Activated naive CD4-positive, alpha-beta T cell treated with anti-CD3 and anti-CD28 coated beads, Interleukin-2, amount 50 U/mL, for 24 hours (primary cell): ENCODE data around the gene MIGA1.

Experiments used
- H3K27ac Mint-ChIP-seq: one replicate; pipeline ENCODE4 v1.8.0; 2021; ENCODE audit warnings: mild to moderate bottlenecking, mixed read lengths
- H3K27me3 Mint-ChIP-seq: one replicate; pipeline ENCODE4 v1.8.0; 2021; ENCODE audit warnings: mixed read lengths
- H3K36me3 Mint-ChIP-seq: one replicate; pipeline ENCODE4 v1.8.0; 2021; ENCODE audit warnings: mixed read lengths
- H3K4me1 Mint-ChIP-seq: one replicate; pipeline ENCODE4 v1.8.0; 2021; ENCODE audit warnings: mixed read lengths
- H3K4me3 Mint-ChIP-seq: one replicate; pipeline ENCODE4 v1.8.0; 2021; ENCODE audit warnings: mild to moderate bottlenecking, mixed read lengths
- H3K9me3 Mint-ChIP-seq: one replicate; pipeline ENCODE4 v1.8.0; 2021; ENCODE audit warnings: mixed read lengths

Gene MIGA1

GRCh38 chr1:77859248-77859647, 79.8 kb downstream of the MIGA1 start:
- Mint-ChIP-seq H3K4me3 (no peak overlapping the region), H3K36me3 (peaks cover 42% of the 10 kb centered on the region), H3K27me3 (no peaks in the 10 kb centered on the region), H3K27ac (no peak overlapping the region), H3K4me1 (peaks cover 21% of the 10 kb centered on the region), H3K9me3 (peaks cover 15% of the 10 kb centered on the region)

GRCh38 chr1:77866296-77866695, 86.8 kb downstream of the MIGA1 start:
- H3K4me1 Mint-ChIP-seq: no peaks in the 10 kb centered on the region
- H3K27me3 Mint-ChIP-seq: no peaks in the 10 kb centered on the region
- H3K36me3 Mint-ChIP-seq: peaks cover 21% of the 10 kb centered on the region

GRCh38 chr1:77872645-77873044, 93.2 kb downstream of the MIGA1 start:
- no peak overlapping the region for H3K27ac Mint-ChIP-seq
- no peak overlapping the region for H3K4me3 Mint-ChIP-seq

More at GRCh38 chr1:77866296-77866695, 86.8 kb downstream of the MIGA1 start:
- H3K9me3 Mint-ChIP-seq: no peaks in the 10 kb centered on the region
- no peak overlapping the region for H3K4me3 Mint-ChIP-seq
- no peak overlapping the region for H3K27ac Mint-ChIP-seq

GRCh38 chr1:77873461-77873860, 94.0 kb downstream of the MIGA1 start:
- Mint-ChIP-seq H3K4me3 (no peak overlapping the region), H3K27ac (no peak overlapping the region), H3K4me1 (no peaks in the 10 kb centered on the region), H3K36me3 (peaks cover 12% of the 10 kb centered on the region), H3K9me3 (no peaks in the 10 kb centered on the region), H3K27me3 (no peaks in the 10 kb centered on the region)

More at GRCh38 chr1:77872645-77873044, 93.2 kb downstream of the MIGA1 start:
- peaks cover 11% of the 10 kb centered on the region for H3K36me3 Mint-ChIP-seq
- H3K9me3 Mint-ChIP-seq: no peaks in the 10 kb centered on the region
- H3K27me3 Mint-ChIP-seq: no peaks in the 10 kb centered on the region
- H3K4me1 Mint-ChIP-seq: no peaks in the 10 kb centered on the region

- Mint-ChIP-seq H3K27me3 (no peaks in the 10 kb centered on the region), H3K4me3 (no peak overlapping the region), H3K4me1 (no peaks in the 10 kb centered on the region), H3K9me3 (no peaks in the 10 kb centered on the region), H3K27ac (no peak overlapping the region), H3K36me3 (peaks cover 8% of the 10 kb centered on the region)
Observed at GRCh38 chr1:77874804-77875445, 95.5 kb downstream of the MIGA1 start.

- Mint-ChIP-seq H3K9me3 (no peaks in the 10 kb centered on the region), H3K27ac (no peak overlapping the region), H3K4me1 (peaks cover 6% of the 10 kb centered on the region), H3K4me3 (no peak overlapping the region), H3K27me3 (no peaks in the 10 kb centered on the region), H3K36me3 (peaks cover 8% of the 10 kb centered on the region)
Observed at GRCh38 chr1:77876884-77877283, 97.4 kb downstream of the MIGA1 start.

GRCh38 chr1:77881061-77881460, 101.6 kb downstream of the MIGA1 start:
- H3K27me3 Mint-ChIP-seq: peaks cover 4% of the 10 kb centered on the region
- H3K4me3 Mint-ChIP-seq: no peak overlapping the region
- H3K9me3 Mint-ChIP-seq: no peaks in the 10 kb centered on the region
- H3K36me3 Mint-ChIP-seq: peaks cover 11% of the 10 kb centered on the region
- peaks cover 6% of the 10 kb centered on the region for H3K4me1 Mint-ChIP-seq
- H3K27ac Mint-ChIP-seq: peak overlapping the region; percentile 20

GRCh38 chr1:77882411-77882810, 103.0 kb downstream of the MIGA1 start:
- peaks cover 14% of the 10 kb centered on the region for H3K36me3 Mint-ChIP-seq

GRCh38 chr1:77888081-77888780, 108.8 kb downstream of the MIGA1 start, which contains the start of gene NEXN:
Gene NEXN, plus strand, starts transcription at chr1:77888624. Its CDS starts 27,483 bp downstream, at chr1:77916107.
- Mint-ChIP-seq H3K27ac (no peak within 1 kb of the TSS), H3K36me3 (peaks cover 11% of the 10 kb centered on the region)

More at GRCh38 chr1:77882411-77882810, 103.0 kb downstream of the MIGA1 start:
- H3K4me1 Mint-ChIP-seq: peaks cover 6% of the 10 kb centered on the region
- H3K27me3 Mint-ChIP-seq: peaks cover 7% of the 10 kb centered on the region
- no peak overlapping the region for H3K4me3 Mint-ChIP-seq
- H3K9me3 Mint-ChIP-seq: no peaks in the 10 kb centered on the region
- no peak overlapping the region for H3K27ac Mint-ChIP-seq

GRCh38 chr1:77888781-77889642, 109.6 kb downstream of the MIGA1 start:
- Mint-ChIP-seq H3K4me3 (peak overlapping the region; percentile 79), H3K27me3 (peaks cover 12% of the 10 kb centered on the region), H3K4me1 (peaks cover 10% of the 10 kb centered on the region), H3K36me3 (peaks cover 10% of the 10 kb centered on the region), H3K9me3 (no peaks in the 10 kb centered on the region), H3K27ac (no peak overlapping the region)

More at GRCh38 chr1:77888081-77888780, 108.8 kb downstream of the MIGA1 start, which contains the start of gene NEXN:
- Mint-ChIP-seq H3K4me3 (peak within 1 kb of the TSS; percentile 79), H3K9me3 (no peaks in the 10 kb centered on the region), H3K27me3 (peaks cover 12% of the 10 kb centered on the region), H3K4me1 (peaks cover 10% of the 10 kb centered on the region)

GRCh38 chr1:77889671-77890070, 110.2 kb downstream of the MIGA1 start:
- H3K27me3 Mint-ChIP-seq: peaks cover 12% of the 10 kb centered on the region
- peaks cover 10% of the 10 kb centered on the region for H3K4me1 Mint-ChIP-seq
- H3K9me3 Mint-ChIP-seq: no peaks in the 10 kb centered on the region
- H3K27ac Mint-ChIP-seq: no peak overlapping the region
- no peak overlapping the region for H3K4me3 Mint-ChIP-seq
- H3K36me3 Mint-ChIP-seq: peaks cover 8% of the 10 kb centered on the region

GRCh38 chr1:77891200-77891599, 111.8 kb downstream of the MIGA1 start:
- Mint-ChIP-seq H3K27ac (peak overlapping the region; percentile 51), H3K27me3 (peaks cover 8% of the 10 kb centered on the region), H3K4me1 (peaks cover 10% of the 10 kb centered on the region), H3K36me3 (peaks cover 2% of the 10 kb centered on the region), H3K9me3 (no peaks in the 10 kb centered on the region), H3K4me3 (no peak overlapping the region)

- Mint-ChIP-seq H3K4me3 (no peak overlapping the region), H3K9me3 (no peaks in the 10 kb centered on the region), H3K27me3 (no peaks in the 10 kb centered on the region), H3K27ac (no peak overlapping the region), H3K36me3 (no peaks in the 10 kb centered on the region), H3K4me1 (no peaks in the 10 kb centered on the region)
Observed at GRCh38 chr1:77899647-77900320, 120.3 kb downstream of the MIGA1 start.

- H3K36me3 Mint-ChIP-seq: no peaks in the 10 kb centered on the region
- H3K27ac Mint-ChIP-seq: no peak overlapping the region
- no peaks in the 10 kb centered on the region for H3K27me3 Mint-ChIP-seq
- no peaks in the 10 kb centered on the region for H3K4me1 Mint-ChIP-seq
- no peaks in the 10 kb centered on the region for H3K9me3 Mint-ChIP-seq
- H3K4me3 Mint-ChIP-seq: no peak overlapping the region
Observed at GRCh38 chr1:77900687-77901293, 121.3 kb downstream of the MIGA1 start.

- Mint-ChIP-seq H3K27me3 (no peaks in the 10 kb centered on the region), H3K4me3 (no peak overlapping the region), H3K9me3 (no peaks in the 10 kb centered on the region), H3K27ac (no peak overlapping the region), H3K36me3 (no peaks in the 10 kb centered on the region), H3K4me1 (no peaks in the 10 kb centered on the region)
Observed at GRCh38 chr1:77905603-77906002, 126.2 kb downstream of the MIGA1 start.
